ENCODE data around the gene ARL13A. TPM values are rescaled to one million over a fixed set of nuclear protein-coding genes. Genes with fewer than 3 reads are reported as not detected.

The ARL13A gene
- total RNA-seq, 1 experiment from 2014 or later = not detected

GRCh38 chrX:101025126-101025525 lies 55.6 kb downstream of the ARL13A start:
- ChIA-PET CTCF (no interaction called here), POLR2A (interaction anchor here (0.6 to 0.9 kb wide), 2 partner anchors 12 to 38 kb away, joined by 3 to 8 read pairs; no protein-coding TSS in a partner anchor)
- in situ Hi-C loops (cut with HindIII; ENCODE audit: low pct_unique_long_range_greater_than_20kb, low sequenced_read_pairs) = no loop called here
- intact Hi-C loops (cut with micrococcal nuclease; ENCODE audit: unreplicated experiment) = no loop called here
- Histone ChIP-seq H3K36me3 (ENCODE audit: control insufficient read depth, insufficient read depth, low read length) (peaks cover 2% of the 10 kb centered on the region; the same call in 1 of the 2 replicates), H3K27me3 (ENCODE audit: control insufficient read depth, insufficient read depth, low read length) (no peaks in the 10 kb centered on the region), H3K4me1 (ENCODE audit: control insufficient read depth, insufficient read depth, low read length) (no peaks in the 10 kb centered on the region), H3K9me3 (ENCODE audit: control insufficient read depth, insufficient read depth, low read depth, low read length) (no peaks in the 10 kb centered on the region), H3K4me3 (ENCODE audit: low read depth in 2 of 2, low read length in 2 of 2) (no peak overlapping the region), H3K27ac (ENCODE audit: low read length) (no peak overlapping the region)
- BruUV-seq (replicated peaks) = TSS peak; percentile 27
- no peak for ATAC-seq
- TF ChIP-seq SIN3A (IDR thresholded peaks at IDR 0.05; ENCODE audit: borderline replicate concordance, insufficient read depth, low read depth, low read length) (no peak), CTCF (IDR thresholded peaks at IDR 0.05) (no peak), REST (IDR thresholded peaks at IDR 0.05; ENCODE audit: insufficient read depth in 1 of 2, low read depth in 2 of 2, low read length in 1 of 2) (no peak), POLR2AphosphoS5 (IDR thresholded peaks at IDR 0.05; ENCODE audit: low read depth, low read length) (no peak), TCF7L2 (IDR thresholded peaks at IDR 0.05; ENCODE audit: low read depth, low read length) (no peak)
- no peak for DNase-seq (ENCODE audit: low read depth, low spot score)

- Histone ChIP-seq H3K27me3 (ENCODE audit: control insufficient read depth, insufficient read depth, low read length) (no peaks in the 10 kb centered on the region), H3K27ac (ENCODE audit: low read length) (no peak overlapping the region), H3K36me3 (ENCODE audit: control insufficient read depth, insufficient read depth, low read length) (peaks cover 2% of the 10 kb centered on the region; the same call in 1 of the 2 replicates), H3K4me3 (ENCODE audit: low read depth in 2 of 2, low read length in 2 of 2) (no peak overlapping the region), H3K9me3 (ENCODE audit: control insufficient read depth, insufficient read depth, low read depth, low read length) (no peaks in the 10 kb centered on the region), H3K4me1 (ENCODE audit: control insufficient read depth, insufficient read depth, low read length) (no peaks in the 10 kb centered on the region)
- in situ Hi-C loops (cut with HindIII; ENCODE audit: low pct_unique_long_range_greater_than_20kb, low sequenced_read_pairs) (no loop called here), intact Hi-C loops (cut with micrococcal nuclease; ENCODE audit: unreplicated experiment) (no loop called here)
- TSS peak; percentile 56 for BruUV-seq (replicated peaks)
- TF ChIP-seq REST (IDR thresholded peaks at IDR 0.05; ENCODE audit: insufficient read depth in 1 of 2, low read depth in 2 of 2, low read length in 1 of 2) = no peak
- TF ChIP-seq SIN3A (IDR thresholded peaks at IDR 0.05; ENCODE audit: borderline replicate concordance, insufficient read depth, low read depth, low read length) = no peak
- TF ChIP-seq POLR2AphosphoS5 (IDR thresholded peaks at IDR 0.05; ENCODE audit: low read depth, low read length) = no peak
- no peak for TF ChIP-seq CTCF (IDR thresholded peaks at IDR 0.05)
- no peak for TF ChIP-seq TCF7L2 (IDR thresholded peaks at IDR 0.05; ENCODE audit: low read depth, low read length)
- ChIA-PET CTCF (no interaction called here), POLR2A (no interaction called here)
- ATAC-seq (no peak), DNase-seq (ENCODE audit: low read depth, low spot score) (no peak)
Observed at GRCh38 chrX:101028562-101028961, 59.1 kb downstream of the ARL13A start.
